ENCODE measurements around the gene LPP. TPM values are rescaled to one million over a fixed set of nuclear protein-coding genes. Genes with fewer than 3 reads are reported as not detected.

Gene LPP
- total RNA-seq, 1 donor from 2014 or later, result 96.7 TPM

DNA sequence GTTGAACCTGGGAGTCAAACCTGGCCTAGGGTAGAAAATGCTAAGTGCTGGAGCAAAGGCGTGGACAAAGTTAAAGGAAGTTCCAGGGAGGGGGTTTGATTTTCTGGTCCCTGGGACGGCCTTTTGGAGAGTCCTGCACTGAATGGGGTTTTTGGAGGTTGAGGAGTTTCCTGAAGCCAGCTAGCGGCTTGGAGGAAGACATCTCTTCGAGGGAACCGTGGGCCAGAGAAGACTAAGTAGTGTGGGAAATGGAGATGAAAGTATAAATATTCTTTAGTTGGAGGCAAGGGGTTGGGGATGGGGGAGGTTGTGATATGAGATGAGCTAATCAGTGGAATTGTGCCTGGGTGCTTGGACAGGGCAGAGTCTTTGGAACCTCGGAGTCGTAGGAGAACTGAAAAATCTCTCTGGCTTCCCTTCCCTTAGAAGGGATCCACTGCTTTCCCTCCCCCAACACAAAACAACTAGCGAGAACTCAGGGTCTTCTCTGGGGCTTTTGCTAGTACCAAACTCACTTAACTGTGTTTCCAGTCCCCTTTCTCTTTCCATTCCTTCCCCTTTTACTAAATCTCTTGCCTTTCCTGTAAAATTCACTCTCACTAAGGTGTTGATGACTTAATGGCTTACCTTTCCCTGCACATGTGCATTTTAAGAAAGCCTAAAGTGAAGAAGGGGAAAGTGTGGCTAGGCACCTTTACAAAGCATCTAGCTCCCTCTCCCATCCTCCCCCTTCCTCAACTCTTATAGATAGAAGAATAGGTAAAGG is 1.0 kb downstream of the LPP start:
- DNase-seq (ENCODE audit: extremely low spot score, unreplicated experiment), result no peak
- Mint-ChIP-seq H3K36me3 (peaks cover 15% of the 10 kb centered on the region), H3K27ac (peak overlapping the region; percentile 95), H3K4me1 (ENCODE audit: unreplicated experiment) (peaks cover 59% of the 10 kb centered on the region), H3K27me3 (no peaks in the 10 kb centered on the region), H3K9me3 (no peaks in the 10 kb centered on the region), H3K4me3 (peak overlapping the region; percentile 100)
- TF ChIP-seq, protein P1, sequence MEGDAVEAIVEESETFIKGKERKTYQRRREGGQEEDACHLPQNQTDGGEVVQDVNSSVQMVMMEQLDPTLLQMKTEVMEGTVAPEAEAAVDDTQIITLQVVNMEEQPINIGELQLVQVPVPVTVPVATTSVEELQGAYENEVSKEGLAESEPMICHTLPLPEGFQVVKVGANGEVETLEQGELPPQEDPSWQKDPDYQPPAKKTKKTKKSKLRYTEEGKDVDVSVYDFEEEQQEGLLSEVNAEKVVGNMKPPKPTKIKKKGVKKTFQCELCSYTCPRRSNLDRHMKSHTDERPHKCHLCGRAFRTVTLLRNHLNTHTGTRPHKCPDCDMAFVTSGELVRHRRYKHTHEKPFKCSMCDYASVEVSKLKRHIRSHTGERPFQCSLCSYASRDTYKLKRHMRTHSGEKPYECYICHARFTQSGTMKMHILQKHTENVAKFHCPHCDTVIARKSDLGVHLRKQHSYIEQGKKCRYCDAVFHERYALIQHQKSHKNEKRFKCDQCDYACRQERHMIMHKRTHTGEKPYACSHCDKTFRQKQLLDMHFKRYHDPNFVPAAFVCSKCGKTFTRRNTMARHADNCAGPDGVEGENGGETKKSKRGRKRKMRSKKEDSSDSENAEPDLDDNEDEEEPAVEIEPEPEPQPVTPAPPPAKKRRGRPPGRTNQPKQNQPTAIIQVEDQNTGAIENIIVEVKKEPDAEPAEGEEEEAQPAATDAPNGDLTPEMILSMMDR (conservative IDR thresholded peaks at IDR 0.05), result no peak

DNA sequence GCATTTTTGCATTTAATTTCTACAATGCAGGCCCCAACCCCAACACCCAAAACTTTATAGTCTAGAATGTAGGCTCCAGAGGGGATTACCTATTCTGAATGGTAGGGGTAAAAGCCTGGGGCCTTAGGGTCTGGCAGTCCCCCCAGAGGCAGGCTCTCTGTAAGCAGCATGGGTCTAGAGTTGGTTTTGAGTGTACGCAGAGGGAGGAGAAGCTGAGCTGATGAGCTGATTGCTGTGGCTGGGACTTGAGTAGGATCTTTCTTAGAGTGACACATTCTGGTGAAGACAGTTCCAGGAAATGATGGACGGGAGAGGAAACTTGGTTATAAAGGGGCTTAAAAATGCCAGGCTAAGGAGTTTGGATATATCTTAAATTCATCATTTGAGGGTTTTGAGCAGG is 2.1 kb downstream of the LPP start:
- DNase-seq (ENCODE audit: extremely low spot score, unreplicated experiment), result no peak
- TF ChIP-seq, protein P1 (conservative IDR thresholded peaks at IDR 0.05), result no peak
- H3K4me3 Mint-ChIP-seq, result peak overlapping the region; percentile 46
- no peaks in the 10 kb centered on the region for H3K9me3 Mint-ChIP-seq
- H3K27me3 Mint-ChIP-seq, result no peaks in the 10 kb centered on the region
- peaks cover 23% of the 10 kb centered on the region for H3K36me3 Mint-ChIP-seq
- peaks cover 64% of the 10 kb centered on the region for H3K4me1 Mint-ChIP-seq (ENCODE audit: unreplicated experiment)
- peak overlapping the region; percentile 27 for H3K27ac Mint-ChIP-seq

DNA sequence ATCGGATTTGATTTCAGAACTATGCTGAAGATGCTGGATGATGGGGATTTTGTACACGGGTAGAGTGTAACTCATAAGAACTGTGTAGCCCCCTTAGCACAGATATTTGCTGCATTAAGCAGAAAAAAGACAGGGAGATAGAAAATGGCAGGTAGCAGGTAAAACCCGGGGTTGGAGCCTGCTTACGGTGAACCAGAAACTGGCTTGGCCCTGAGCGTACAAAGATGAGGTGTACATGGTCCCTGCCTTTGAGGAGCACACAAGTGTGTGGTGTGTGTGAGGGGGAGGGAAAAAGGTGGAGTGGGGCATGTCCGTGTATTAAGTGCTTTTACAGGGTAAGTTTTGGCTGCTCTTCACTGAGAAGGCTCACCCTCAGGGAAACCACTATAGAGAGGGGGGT is 3.5 kb downstream of the LPP start:
- Mint-ChIP-seq H3K4me3 (peak overlapping the region; percentile 15), H3K27me3 (no peaks in the 10 kb centered on the region), H3K9me3 (no peaks in the 10 kb centered on the region), H3K27ac (peak overlapping the region; percentile 7), H3K36me3 (peaks cover 23% of the 10 kb centered on the region), H3K4me1 (ENCODE audit: unreplicated experiment) (peaks cover 62% of the 10 kb centered on the region)
- TF ChIP-seq, protein P1 (conservative IDR thresholded peaks at IDR 0.05), result no peak
- DNase-seq (ENCODE audit: extremely low spot score, unreplicated experiment), result no peak

DNA sequence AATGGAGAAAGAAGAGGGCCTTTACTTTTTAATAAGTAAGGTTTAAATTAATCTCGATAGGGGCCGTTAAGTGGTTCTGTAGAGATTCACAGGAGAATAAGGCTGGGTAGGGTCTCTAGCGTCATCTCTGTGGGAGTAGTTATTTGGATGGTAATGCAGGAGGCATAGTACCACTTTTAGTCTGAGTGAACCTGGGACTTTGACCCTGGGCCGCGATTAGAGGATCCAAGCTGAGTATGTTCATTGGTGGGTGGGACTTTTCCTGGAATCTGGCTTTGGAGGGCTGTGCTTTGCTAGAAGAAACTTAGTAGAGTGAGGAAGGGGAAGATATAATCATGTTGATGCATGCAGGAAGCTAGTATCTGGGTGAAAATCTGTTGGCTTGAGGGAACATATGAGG is 4.0 kb downstream of the LPP start:
- H3K4me1 Mint-ChIP-seq (ENCODE audit: unreplicated experiment), result peaks cover 57% of the 10 kb centered on the region
- H3K27me3 Mint-ChIP-seq, result no peaks in the 10 kb centered on the region
- H3K27ac Mint-ChIP-seq, result peak overlapping the region; percentile 30
- TF ChIP-seq, protein P1 (conservative IDR thresholded peaks at IDR 0.05), result no peak
- H3K36me3 Mint-ChIP-seq, result peaks cover 23% of the 10 kb centered on the region
- no peaks in the 10 kb centered on the region for H3K9me3 Mint-ChIP-seq
- DNase-seq (ENCODE audit: extremely low spot score, unreplicated experiment), result no peak
- H3K4me3 Mint-ChIP-seq, result peak overlapping the region; percentile 33

DNA sequence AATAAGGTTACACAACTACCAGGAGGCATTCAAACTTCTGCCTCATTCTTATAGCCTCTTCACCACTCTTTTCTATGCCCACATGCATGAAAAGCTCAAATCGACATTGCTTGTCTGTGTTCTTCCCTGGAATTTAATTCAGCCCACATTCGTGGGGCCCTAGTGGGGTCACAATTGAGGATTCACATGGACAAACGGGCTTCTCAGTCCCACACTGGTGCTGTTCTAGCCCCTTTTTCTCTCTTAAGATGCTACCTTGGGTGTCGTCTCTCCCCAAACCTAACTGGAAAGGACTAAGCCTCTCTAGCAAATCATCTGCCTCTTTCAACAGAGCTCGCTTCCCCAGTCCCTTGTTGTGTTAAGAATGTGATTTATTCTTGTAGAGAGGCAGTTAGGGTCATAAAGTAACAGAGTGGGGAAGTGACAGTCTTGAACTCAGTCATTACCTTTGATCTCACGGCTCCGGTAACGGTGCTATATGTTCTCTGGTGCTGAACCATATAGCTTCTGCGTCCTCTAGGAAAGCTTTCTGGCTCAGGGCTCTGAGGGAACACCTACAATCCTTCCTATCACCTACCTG is 4.9 kb downstream of the LPP start:
- DNase-seq (ENCODE audit: extremely low spot score, unreplicated experiment), result no peak
- H3K36me3 Mint-ChIP-seq, result peaks cover 24% of the 10 kb centered on the region
- no peaks in the 10 kb centered on the region for H3K27me3 Mint-ChIP-seq
- no peaks in the 10 kb centered on the region for H3K9me3 Mint-ChIP-seq
- H3K4me3 Mint-ChIP-seq, result peak overlapping the region; percentile 11
- peaks cover 50% of the 10 kb centered on the region for H3K4me1 Mint-ChIP-seq (ENCODE audit: unreplicated experiment)
- TF ChIP-seq, protein P1 (conservative IDR thresholded peaks at IDR 0.05), result no peak
- no peak overlapping the region for H3K27ac Mint-ChIP-seq

Measured in type B pancreatic cell (in vitro differentiated cells).